Measurements from ENCODE around the gene EPHB4. TPM values are rescaled to one million over a fixed set of nuclear protein-coding genes. Genes with fewer than 3 reads are reported as not detected.
"Not testable (repeated sequence)": the region's sequence is repeated elsewhere in the genome, so short reads cannot be mapped to it uniquely, and the experiment has no call there.

Gene EPHB4
- total RNA-seq, 1 experiment from 2014 or later: 107 TPM

- in situ Hi-C loops (cut with HindIII; ENCODE audit: low sequenced_read_pairs): no loop called here
- peak; percentile 46 for DNase-seq (ENCODE audit: low spot score)
Measured at GRCh38 chr7:100799037-100799896, 28.1 kb downstream of the EPHB4 start.

- DNase-seq (ENCODE audit: low spot score): no peak
- in situ Hi-C loops (cut with HindIII; ENCODE audit: low sequenced_read_pairs): no loop called here
Measured at GRCh38 chr7:100794741-100795140, 32.6 kb downstream of the EPHB4 start.

- DNase-seq (ENCODE audit: low spot score): no peak
- in situ Hi-C loops (cut with HindIII; ENCODE audit: low sequenced_read_pairs): no loop called here
Measured at GRCh38 chr7:100793806-100794660, 33.3 kb downstream of the EPHB4 start.

DNA sequence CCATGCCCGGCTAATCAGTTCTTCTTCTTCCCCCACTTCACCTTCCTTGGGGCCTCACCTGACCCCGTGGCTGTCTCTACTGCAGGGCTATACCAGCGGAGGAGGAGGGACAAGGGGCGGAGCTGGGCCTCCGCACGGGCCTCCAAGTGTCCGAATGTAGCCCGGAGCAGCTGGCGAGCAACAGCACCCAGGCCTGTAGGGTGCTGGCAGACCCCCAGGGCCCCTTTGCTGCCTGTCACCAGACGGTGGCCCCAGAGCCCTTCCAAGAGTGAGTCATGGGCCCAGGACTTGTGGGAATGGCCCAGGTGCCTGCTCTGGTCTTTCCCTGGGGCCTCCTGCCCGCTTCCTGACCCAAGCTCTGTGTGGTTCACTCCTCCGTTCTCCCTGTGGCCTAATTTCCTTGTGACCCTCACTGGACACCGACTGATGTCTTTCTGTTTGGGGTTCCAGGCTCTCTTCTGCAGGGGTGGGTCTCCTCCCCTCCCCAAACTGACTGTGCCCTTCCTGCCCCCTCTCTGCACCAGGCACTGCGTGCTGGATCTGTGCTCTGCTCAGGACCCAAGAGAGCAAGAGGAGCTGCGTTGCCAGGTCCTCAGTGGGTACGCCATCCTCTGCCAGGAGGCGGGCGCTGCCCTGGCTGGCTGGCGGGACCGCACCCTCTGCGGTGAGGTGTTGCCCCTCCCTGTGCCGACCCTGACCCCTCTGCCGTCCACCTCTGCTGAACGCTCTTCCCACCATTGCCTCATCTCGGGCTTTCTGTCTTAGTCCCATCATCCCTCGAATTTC is 35.2 kb downstream of the EPHB4 start:
- no peak for DNase-seq (ENCODE audit: low spot score)
- in situ Hi-C loops (cut with HindIII; ENCODE audit: low sequenced_read_pairs): no loop called here

DNA sequence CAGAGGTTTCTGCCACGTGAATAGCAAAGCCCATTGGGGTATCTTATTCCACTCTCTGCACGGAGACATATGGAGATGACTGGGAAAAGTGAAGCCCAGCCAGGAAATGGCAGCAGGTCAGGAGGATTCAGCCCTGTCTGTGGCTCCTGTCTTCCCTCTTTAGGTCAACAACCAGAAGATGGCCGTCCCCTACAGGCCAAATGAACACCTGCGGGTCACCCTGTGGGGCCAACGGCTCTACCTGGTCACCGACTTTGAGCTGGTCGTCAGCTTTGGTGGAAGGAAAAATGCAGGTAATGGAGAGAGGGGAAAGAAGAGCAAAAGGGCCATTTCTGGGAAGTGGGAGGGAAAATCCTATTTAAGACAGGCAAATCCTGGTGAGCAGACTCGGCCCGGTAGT is 38.3 kb downstream of the EPHB4 start:
- DNase-seq (ENCODE audit: low spot score): no peak
- in situ Hi-C loops (cut with HindIII; ENCODE audit: low sequenced_read_pairs): no loop called here

GRCh38 chr7:100786323-100786722 is 41.0 kb downstream of the EPHB4 start:
- no peak for DNase-seq (ENCODE audit: low spot score)
- in situ Hi-C loops (cut with HindIII; ENCODE audit: low sequenced_read_pairs): no loop called here

GRCh38 chr7:100785878-100786277 is 41.4 kb downstream of the EPHB4 start:
- in situ Hi-C loops (cut with HindIII; ENCODE audit: low sequenced_read_pairs): no loop called here
- no peak for DNase-seq (ENCODE audit: low spot score)

- in situ Hi-C loops (cut with HindIII; ENCODE audit: low sequenced_read_pairs): no loop called here
- DNase-seq (ENCODE audit: low spot score): no peak
Measured at GRCh38 chr7:100783804-100784203, 43.5 kb downstream of the EPHB4 start.

GRCh38 chr7:100781255-100781654 is 46.1 kb downstream of the EPHB4 start:
- DNase-seq (ENCODE audit: low spot score): no peak
- in situ Hi-C loops (cut with HindIII; ENCODE audit: low sequenced_read_pairs): no loop called here

DNA sequence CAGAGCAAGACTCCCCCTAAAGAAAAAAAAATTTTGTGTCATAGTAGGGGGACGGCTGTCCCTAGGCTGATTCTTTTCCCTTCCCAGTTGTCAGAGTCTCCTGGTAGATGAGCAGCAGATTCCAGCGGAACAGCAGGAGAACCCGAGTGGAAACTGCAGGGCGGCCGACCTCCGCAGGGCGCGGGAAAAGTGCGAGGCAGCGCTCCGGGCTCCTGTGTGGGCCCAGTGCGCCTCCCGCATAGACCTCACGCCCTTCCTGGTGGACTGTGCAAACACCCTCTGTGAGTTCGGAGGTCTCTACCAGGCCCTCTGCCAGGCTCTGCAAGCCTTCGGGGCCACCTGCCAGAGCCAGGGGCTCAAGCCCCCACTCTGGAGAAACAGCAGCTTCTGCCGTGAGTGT is 48.0 kb downstream of the EPHB4 start:
- no peak for DNase-seq (ENCODE audit: low spot score)
- in situ Hi-C loops (cut with HindIII; ENCODE audit: low sequenced_read_pairs): no loop called here

GRCh38 chr7:100778061-100778621 is 49.2 kb downstream of the EPHB4 start:
- no peak for DNase-seq (ENCODE audit: low spot score)
- in situ Hi-C loops (cut with HindIII; ENCODE audit: low sequenced_read_pairs): no loop called here

GRCh38 chr7:100773491-100773890 is 53.8 kb downstream of the EPHB4 start:
- no peak for DNase-seq (ENCODE audit: low spot score)
- in situ Hi-C loops (cut with HindIII; ENCODE audit: low sequenced_read_pairs): no loop called here

- DNase-seq (ENCODE audit: low spot score): no peak
- in situ Hi-C loops (cut with HindIII; ENCODE audit: low sequenced_read_pairs): no loop called here
Measured at GRCh38 chr7:100768784-100769183, 58.5 kb downstream of the EPHB4 start.

DNA sequence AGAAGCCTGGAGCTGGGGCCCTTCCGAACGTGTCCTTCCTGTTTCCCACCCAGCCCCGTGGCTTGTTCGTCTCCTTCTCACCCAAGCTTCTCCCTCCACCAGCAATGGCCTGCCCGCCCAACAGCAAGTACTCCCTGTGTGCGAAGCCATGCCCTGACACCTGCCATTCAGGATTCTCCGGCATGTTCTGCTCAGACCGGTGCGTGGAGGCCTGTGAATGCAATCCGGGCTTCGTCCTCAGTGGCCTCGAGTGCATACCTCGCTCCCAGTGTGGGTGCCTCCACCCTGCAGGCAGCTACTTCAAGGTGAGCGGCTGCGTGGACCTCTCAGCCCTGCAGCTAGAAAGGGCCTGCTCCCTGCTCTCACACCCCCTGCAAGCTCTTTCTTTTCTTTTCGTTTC is 62.1 kb downstream of the EPHB4 start:
- in situ Hi-C loops (cut with HindIII; ENCODE audit: low sequenced_read_pairs): no loop called here

GRCh38 chr7:100764841-100765240 is 62.5 kb downstream of the EPHB4 start:
- in situ Hi-C loops (cut with HindIII; ENCODE audit: low sequenced_read_pairs): no loop called here

More for the DNA sequence above, 62.1 kb downstream of the EPHB4 start:
- DNase-seq (ENCODE audit: low spot score): no peak

DNA sequence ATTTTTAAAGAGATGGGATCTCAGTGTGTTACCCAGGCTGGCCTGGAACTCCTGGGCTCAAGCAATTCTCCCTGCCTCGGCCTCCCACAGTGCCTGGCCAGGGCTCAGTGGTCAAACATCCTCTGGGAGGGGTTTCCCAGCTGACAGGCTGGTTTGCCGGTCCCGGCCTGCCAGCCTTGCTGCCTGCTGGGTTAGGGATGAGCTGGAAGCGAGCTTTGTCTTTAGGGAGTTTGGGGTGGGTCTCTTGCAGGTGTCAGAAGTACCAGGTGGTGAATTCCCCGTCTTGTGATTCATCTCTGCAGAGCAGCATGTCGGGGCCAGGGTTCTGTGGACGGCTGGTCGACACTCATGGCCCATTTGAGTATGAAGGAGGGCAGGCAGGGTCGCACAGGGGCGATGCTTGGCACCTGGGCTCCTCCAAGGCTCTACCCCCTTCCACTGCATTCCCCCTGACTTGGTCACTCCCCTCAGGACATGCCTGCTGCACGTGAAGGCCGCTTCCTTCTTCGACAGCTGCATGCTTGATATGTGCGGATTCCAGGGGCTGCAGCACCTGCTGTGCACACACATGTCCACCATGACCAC is 63.7 kb downstream of the EPHB4 start:
- in situ Hi-C loops (cut with HindIII; ENCODE audit: low sequenced_read_pairs): no loop called here
- no peak for DNase-seq (ENCODE audit: low spot score)

More at GRCh38 chr7:100764841-100765240, 62.5 kb downstream of the EPHB4 start:
- DNase-seq (ENCODE audit: low spot score): no peak

DNA sequence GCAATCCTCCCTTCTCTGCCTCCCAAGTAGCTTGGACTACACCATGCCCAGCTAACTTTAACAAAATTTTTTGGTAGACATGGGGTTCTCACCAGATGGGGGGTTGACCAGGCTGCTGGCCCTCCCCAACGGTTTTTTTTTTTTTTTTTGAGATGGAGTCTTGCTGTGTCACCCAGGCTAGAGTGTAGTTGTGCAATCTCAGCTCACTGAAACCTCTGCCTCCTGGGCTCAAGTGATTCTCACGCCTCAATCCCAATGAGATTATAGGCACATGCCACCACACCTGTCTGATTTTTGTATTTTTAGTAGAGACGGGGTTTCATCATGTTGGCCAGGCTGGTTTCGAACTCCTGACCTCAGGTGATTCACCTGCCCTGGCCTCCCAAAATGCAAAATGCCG is 64.5 kb downstream of the EPHB4 start:
- DNase-seq (ENCODE audit: low spot score); in situ Hi-C loops (cut with HindIII; ENCODE audit: low sequenced_read_pairs): not testable (repeated sequence)

DNA sequence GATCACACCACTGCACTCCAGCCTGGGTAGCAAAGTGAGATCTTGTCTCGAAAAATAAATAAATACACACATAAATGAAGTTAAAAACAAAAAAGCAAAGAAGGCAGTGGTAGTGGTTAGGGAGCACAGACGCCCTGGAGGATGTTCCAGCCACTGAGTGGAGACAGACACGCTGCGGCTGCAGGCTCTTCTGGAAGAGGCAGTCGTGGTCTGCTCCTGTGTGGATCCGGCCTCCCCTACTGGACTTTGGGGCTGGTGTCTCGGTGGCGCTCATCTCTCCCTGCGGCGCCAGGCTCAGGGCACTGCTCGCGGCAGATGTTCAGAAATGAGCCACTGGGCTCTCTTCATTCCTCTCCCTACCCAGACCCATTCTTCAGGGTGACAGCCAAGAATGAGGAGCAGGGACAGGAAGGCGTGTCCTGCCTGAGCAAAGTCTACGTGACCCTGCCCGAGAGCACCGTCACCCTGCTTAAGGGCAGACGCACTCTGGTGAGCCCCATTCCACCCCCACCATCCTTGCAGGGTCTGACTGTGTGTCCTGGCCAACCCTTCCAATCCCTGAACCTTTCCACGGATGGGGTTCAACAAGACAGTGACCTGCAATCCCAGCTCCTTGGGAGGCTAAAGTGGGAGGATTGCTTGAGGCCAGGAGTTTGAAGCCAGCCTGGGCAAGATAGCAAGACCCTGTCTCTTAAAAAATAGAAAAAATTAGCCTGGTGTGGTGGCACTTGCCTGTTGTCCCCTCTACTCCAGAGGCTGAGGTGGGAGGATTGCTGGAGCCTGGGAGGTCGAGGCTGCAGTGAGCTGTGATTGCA is 67.8 kb downstream of the EPHB4 start:
- in situ Hi-C loops (cut with HindIII; ENCODE audit: low sequenced_read_pairs): no loop called here
- no peak for DNase-seq (ENCODE audit: low spot score)
